ENCODE data around the gene CDC73.
A peak's percentile ranks its signal among the peaks of the same experiment; 100 is the strongest.
"Not testable (repeated sequence)": the region's sequence is repeated elsewhere in the genome, so short reads cannot be mapped to it uniquely, and the experiment has no call there.

The CDC73 gene

GRCh38 chr1:193275773-193276172, 153.9 kb downstream of the CDC73 start:
- WGBS (ENCODE audit: insufficient coverage, insufficient read length) = no CpG with 5 or more reads among the region's 5 CpGs
- H3K9me3 ChIP-seq (ENCODE audit: control insufficient read depth, insufficient read depth, low read length) = no peaks in the 10 kb centered on the region
- H3K4me3 ChIP-seq (ENCODE audit: low read length) = no peak overlapping the region
- H3K27ac ChIP-seq (ENCODE audit: low read length) = no peak overlapping the region
- no peaks in the 10 kb centered on the region; the same call in 1 of the 2 replicates for H3K4me1 ChIP-seq (ENCODE audit: control insufficient read depth, insufficient read depth, low read length)
- H3K36me3 ChIP-seq (ENCODE audit: control insufficient read depth, insufficient read depth, low read length) = no peaks in the 10 kb centered on the region
- H3K27me3 ChIP-seq (ENCODE audit: control insufficient read depth, insufficient read depth, low read length) = no peaks in the 10 kb centered on the region
- DNase-seq (ENCODE audit: low read depth, low spot score) = peak; percentile 35

GRCh38 chr1:193278968-193279367, 157.1 kb downstream of the CDC73 start:
- Histone ChIP-seq H3K36me3 (ENCODE audit: control insufficient read depth, insufficient read depth, low read length) (no peaks in the 10 kb centered on the region), H3K27ac (ENCODE audit: low read length) (no peak overlapping the region), H3K4me3 (ENCODE audit: low read length) (no peak overlapping the region), H3K9me3 (ENCODE audit: control insufficient read depth, insufficient read depth, low read length) (no peaks in the 10 kb centered on the region), H3K4me1 (ENCODE audit: control insufficient read depth, insufficient read depth, low read length) (peaks cover 1% of the 10 kb centered on the region), H3K27me3 (ENCODE audit: control insufficient read depth, insufficient read depth, low read length) (no peaks in the 10 kb centered on the region)
- WGBS (ENCODE audit: insufficient coverage, insufficient read length) = 80% methylated on average over 1 of the region's 2 CpGs
- no peak for DNase-seq (ENCODE audit: low read depth, low spot score)

- Histone ChIP-seq H3K9me3 (ENCODE audit: control insufficient read depth, insufficient read depth, low read length) (no peaks in the 10 kb centered on the region), H3K4me1 (ENCODE audit: control insufficient read depth, insufficient read depth, low read length) (peaks cover 1% of the 10 kb centered on the region; the same call in 1 of the 2 replicates), H3K4me3 (ENCODE audit: low read length) (no peak overlapping the region), H3K36me3 (ENCODE audit: control insufficient read depth, insufficient read depth, low read length) (no peaks in the 10 kb centered on the region), H3K27ac (ENCODE audit: low read length) (no peak overlapping the region), H3K27me3 (ENCODE audit: control insufficient read depth, insufficient read depth, low read length) (no peaks in the 10 kb centered on the region)
- WGBS (ENCODE audit: insufficient coverage, insufficient read length) = no CpG with 5 or more reads among the region's 1 CpG
- no peak for DNase-seq (ENCODE audit: low read depth, low spot score)
These were observed 160.1 kb downstream of the CDC73 start for GRCh38 chr1:193281894-193282293.

- WGBS (ENCODE audit: insufficient coverage, insufficient read length) = no CpG with 5 or more reads among the region's 1 CpG
- DNase-seq (ENCODE audit: low read depth, low spot score) = no peak
- Histone ChIP-seq H3K9me3 (ENCODE audit: control insufficient read depth, insufficient read depth, low read length) (no peaks in the 10 kb centered on the region), H3K4me1 (ENCODE audit: control insufficient read depth, insufficient read depth, low read length) (peaks cover 1% of the 10 kb centered on the region; the same call in 1 of the 2 replicates), H3K36me3 (ENCODE audit: control insufficient read depth, insufficient read depth, low read length) (no peaks in the 10 kb centered on the region), H3K4me3 (ENCODE audit: low read length) (no peak overlapping the region), H3K27me3 (ENCODE audit: control insufficient read depth, insufficient read depth, low read length) (no peaks in the 10 kb centered on the region), H3K27ac (ENCODE audit: low read length) (no peak overlapping the region)
These were observed 161.2 kb downstream of the CDC73 start for GRCh38 chr1:193283016-193283415.

GRCh38 chr1:193284219-193284618, 162.4 kb downstream of the CDC73 start:
- no peak for DNase-seq (ENCODE audit: low read depth, low spot score)
- H3K36me3 ChIP-seq (ENCODE audit: control insufficient read depth, insufficient read depth, low read length) = no peaks in the 10 kb centered on the region
- H3K4me1 ChIP-seq (ENCODE audit: control insufficient read depth, insufficient read depth, low read length) = peaks cover 1% of the 10 kb centered on the region; the same call in 1 of the 2 replicates
- H3K27ac ChIP-seq (ENCODE audit: low read length) = no peak overlapping the region
- no peak overlapping the region for H3K4me3 ChIP-seq (ENCODE audit: low read length)
- no peaks in the 10 kb centered on the region for H3K9me3 ChIP-seq (ENCODE audit: control insufficient read depth, insufficient read depth, low read length)
- no peaks in the 10 kb centered on the region for H3K27me3 ChIP-seq (ENCODE audit: control insufficient read depth, insufficient read depth, low read length)

GRCh38 chr1:193285641-193286040, 163.8 kb downstream of the CDC73 start:
- Histone ChIP-seq H3K4me1 (ENCODE audit: control insufficient read depth, insufficient read depth, low read length) (peaks cover 1% of the 10 kb centered on the region; the same call in 1 of the 2 replicates), H3K9me3 (ENCODE audit: control insufficient read depth, insufficient read depth, low read length) (no peaks in the 10 kb centered on the region), H3K27ac (ENCODE audit: low read length) (no peak overlapping the region), H3K27me3 (ENCODE audit: control insufficient read depth, insufficient read depth, low read length) (no peaks in the 10 kb centered on the region), H3K36me3 (ENCODE audit: control insufficient read depth, insufficient read depth, low read length) (no peaks in the 10 kb centered on the region), H3K4me3 (ENCODE audit: low read length) (no peak overlapping the region)
- DNase-seq (ENCODE audit: low read depth, low spot score) = no peak

- H3K36me3 ChIP-seq (ENCODE audit: control insufficient read depth, insufficient read depth, low read length); DNase-seq (ENCODE audit: low read depth, low spot score): not testable (repeated sequence)
These were observed 166.8 kb downstream of the CDC73 start for GRCh38 chr1:193288548-193289080.

GRCh38 chr1:193293726-193294125, 171.9 kb downstream of the CDC73 start:
- no CpG with 5 or more reads among the region's 2 CpGs for WGBS (ENCODE audit: insufficient coverage, insufficient read length)
- Histone ChIP-seq H3K36me3 (ENCODE audit: control insufficient read depth, insufficient read depth, low read length) (no peaks in the 10 kb centered on the region), H3K4me1 (ENCODE audit: control insufficient read depth, insufficient read depth, low read length) (no peaks in the 10 kb centered on the region), H3K27me3 (ENCODE audit: control insufficient read depth, insufficient read depth, low read length) (no peaks in the 10 kb centered on the region), H3K27ac (ENCODE audit: low read length) (no peak overlapping the region), H3K4me3 (ENCODE audit: low read length) (no peak overlapping the region), H3K9me3 (ENCODE audit: control insufficient read depth, insufficient read depth, low read length) (no peaks in the 10 kb centered on the region)
- no peak for DNase-seq (ENCODE audit: low read depth, low spot score)

More at GRCh38 chr1:193288548-193289080, 166.8 kb downstream of the CDC73 start:
- not testable (repeated sequence) for H3K4me1 ChIP-seq (ENCODE audit: control insufficient read depth, insufficient read depth, low read length); H3K4me3 ChIP-seq (ENCODE audit: low read length); H3K9me3 ChIP-seq (ENCODE audit: control insufficient read depth, insufficient read depth, low read length); H3K27ac ChIP-seq (ENCODE audit: low read length); H3K27me3 ChIP-seq (ENCODE audit: control insufficient read depth, insufficient read depth, low read length)
- no CpG with 5 or more reads among the region's 2 CpGs for WGBS (ENCODE audit: insufficient coverage, insufficient read length)

GRCh38 chr1:193299038-193299437, 177.2 kb downstream of the CDC73 start:
- H3K27me3 ChIP-seq (ENCODE audit: control insufficient read depth, insufficient read depth, low read length) = no peaks in the 10 kb centered on the region
- no CpG with 5 or more reads among the region's 1 CpG for WGBS (ENCODE audit: insufficient coverage, insufficient read length)
- no peak overlapping the region for H3K27ac ChIP-seq (ENCODE audit: low read length)
- H3K4me3 ChIP-seq (ENCODE audit: low read length) = no peak overlapping the region
- DNase-seq (ENCODE audit: low read depth, low spot score) = no peak
- H3K36me3 ChIP-seq (ENCODE audit: control insufficient read depth, insufficient read depth, low read length) = no peaks in the 10 kb centered on the region
- no peaks in the 10 kb centered on the region for H3K9me3 ChIP-seq (ENCODE audit: control insufficient read depth, insufficient read depth, low read length)
- H3K4me1 ChIP-seq (ENCODE audit: control insufficient read depth, insufficient read depth, low read length) = no peaks in the 10 kb centered on the region

- no peak overlapping the region for H3K27ac ChIP-seq (ENCODE audit: low read length)
- H3K36me3 ChIP-seq (ENCODE audit: control insufficient read depth, insufficient read depth, low read length) = no peaks in the 10 kb centered on the region
- no CpG with 5 or more reads among the region's 2 CpGs for WGBS (ENCODE audit: insufficient coverage, insufficient read length)
- no peaks in the 10 kb centered on the region for H3K4me1 ChIP-seq (ENCODE audit: control insufficient read depth, insufficient read depth, low read length)
- no peak for DNase-seq (ENCODE audit: low read depth, low spot score)
- H3K9me3 ChIP-seq (ENCODE audit: control insufficient read depth, insufficient read depth, low read length) = no peaks in the 10 kb centered on the region; the same call in 1 of the 2 replicates
- H3K4me3 ChIP-seq (ENCODE audit: low read length) = no peak overlapping the region
- H3K27me3 ChIP-seq (ENCODE audit: control insufficient read depth, insufficient read depth, low read length) = no peaks in the 10 kb centered on the region
These were observed 179.9 kb downstream of the CDC73 start for GRCh38 chr1:193301746-193302145.

GRCh38 chr1:193303849-193304248, 182.0 kb downstream of the CDC73 start:
- H3K4me1 ChIP-seq (ENCODE audit: control insufficient read depth, insufficient read depth, low read length) = no peaks in the 10 kb centered on the region
- H3K9me3 ChIP-seq (ENCODE audit: control insufficient read depth, insufficient read depth, low read length) = no peaks in the 10 kb centered on the region; the same call in 1 of the 2 replicates
- no peak overlapping the region for H3K27ac ChIP-seq (ENCODE audit: low read length)
- no peak for DNase-seq (ENCODE audit: low read depth, low spot score)
- H3K27me3 ChIP-seq (ENCODE audit: control insufficient read depth, insufficient read depth, low read length) = no peaks in the 10 kb centered on the region
- no CpG with 5 or more reads among the region's 1 CpG for WGBS (ENCODE audit: insufficient coverage, insufficient read length)
- H3K36me3 ChIP-seq (ENCODE audit: control insufficient read depth, insufficient read depth, low read length) = no peaks in the 10 kb centered on the region
- H3K4me3 ChIP-seq (ENCODE audit: low read length) = no peak overlapping the region
